B cell (primary cell): ENCODE results near the gene GPR108. TPM values are rescaled to one million over a fixed set of nuclear protein-coding genes. Genes with fewer than 3 reads are reported as not detected.
A peak's percentile ranks its signal among the peaks of the same experiment; 100 is the strongest.

ENCODE experiments used
- ATAC-seq: fragments of 200-7000 bp; cut with Tn5 transposase; one replicate; pipeline ENCODE4 v1.10.0; 2021; ENCODE audit warnings: low read depth, mild to moderate bottlenecking, moderate number of reproducible peaks, moderate library complexity
- CTCF ChIA-PET: fragments of 350-600 bp; sonication (Branson Sonifier 250); formaldehyde crosslinking; loops from one replicate; lab custom pipeline; 2021; ENCODE audit warnings: antibody characterized with exemption, inconsistent platforms; lab: Charles Lee
- POLR2A ChIA-PET: fragments of 350-600 bp; sonication (Branson Sonifier 250); formaldehyde crosslinking; loops from one replicate; lab custom pipeline; 2021; ENCODE audit warnings: antibody characterized with exemption; lab: Charles Lee
- DNase-seq: peaks from one replicate; pipeline ENCODE4 v3.0.0; 2013
- H2AFZ ChIP-seq: 2 replicates; pipeline ENCODE4 v1.6.1; 2012; ENCODE audit warnings: mild to moderate bottlenecking, low read depth, low read length; ENCODE audit not compliant: insufficient read depth, poor library complexity, severe bottlenecking
- H3K27ac ChIP-seq, 2 donors: 1 replicate in 1 of 2; 2 replicates in 1 of 2; pipeline ENCODE4 v1.5.1; 2012 to 2013; ENCODE audit warnings: low read length in 2 of 2, mild to moderate bottlenecking in 2 of 2, moderate library complexity in 1 of 2
- H3K27me3 ChIP-seq, 4 experiments: fragments of 200-600 bp in 1 of 4; sonication (generic) in 1 of 4; replicated peaks in 1 of 4; 1 replicate in 2 of 4; 2 replicates in 2 of 4; pipeline versions ENCODE4 v1.6.1 to v1.7.0; 2013 to 2016; ENCODE audit warnings: low read length in 3 of 4, mild to moderate bottlenecking in 2 of 4, mixed read lengths in 1 of 4, moderate library complexity in 1 of 4; ENCODE audit not compliant: insufficient read depth in 4 of 4, control insufficient read depth in 3 of 4; ENCODE audit errors: control extremely low read depth in 1 of 4
- H3K36me3 ChIP-seq, 2 experiments: replicated peaks in 1 of 2; 1 replicate in 1 of 2; 2 replicates in 1 of 2; pipeline versions ENCODE4 v1.6.1 to v1.7.1; 2013; ENCODE audit warnings: low read length in 1 of 2; ENCODE audit not compliant: insufficient read depth in 2 of 2, control insufficient read depth in 1 of 2; ENCODE audit errors: control extremely low read depth in 1 of 2, extremely low read depth in 1 of 2
- H3K4me1 ChIP-seq, 2 donors: fragments of 200-600 bp in 1 of 2; sonication (generic) in 1 of 2; 1 replicate in 1 of 2; 2 replicates in 1 of 2; pipeline versions ENCODE4 v1.5.1 to v1.6.1; 2013 to 2017; ENCODE audit warnings: low read length in 2 of 2; ENCODE audit not compliant: control insufficient read depth in 2 of 2, insufficient read depth in 2 of 2
- H3K4me2 ChIP-seq: replicated peaks from 2 replicates; pipeline ENCODE3; 2012; ENCODE audit warnings: mild to moderate bottlenecking, low read depth, low read length; ENCODE audit not compliant: poor library complexity, severe bottlenecking
- H3K4me3 ChIP-seq, 5 experiments: fragments of 200-600 bp in 1 of 5; sonication (generic) in 1 of 5; 1 replicate in 3 of 5; 2 replicates in 2 of 5; pipeline versions ENCODE4 v1.5.1 to v1.7.0; 2011 to 2016; ENCODE audit warnings: low read length in 4 of 5, mild to moderate bottlenecking in 4 of 5, low read depth in 2 of 5, control low read depth in 1 of 5, moderate library complexity in 1 of 5; ENCODE audit not compliant: insufficient read depth in 1 of 5; ENCODE audit errors: control extremely low read depth in 1 of 5, extremely low read depth in 1 of 5
- H3K79me2 ChIP-seq: fragments of 200-600 bp; sonication (generic); one replicate; pipeline ENCODE4 v1.6.0; 2016; ENCODE audit warnings: low read length; ENCODE audit not compliant: control insufficient read depth, insufficient read depth
- H3K9ac ChIP-seq: fragments of 200-600 bp; sonication (generic); 2 replicates; pipeline ENCODE4 v1.6.1; 2017; ENCODE audit warnings: mild to moderate bottlenecking, low read length, moderate library complexity
- H3K9me3 ChIP-seq, 3 donors: one replicate each; pipeline versions ENCODE4 v1.6.1 to v1.7.1; 2013; ENCODE audit warnings: low read length in 2 of 3; ENCODE audit not compliant: control insufficient read depth in 2 of 3, insufficient read depth in 1 of 3; ENCODE audit errors: control extremely low read depth in 1 of 3
- H4K20me1 ChIP-seq: 2 replicates; pipeline ENCODE4 v1.6.0; 2012; ENCODE audit warnings: mild to moderate bottlenecking, low read length; ENCODE audit not compliant: insufficient read depth, control insufficient read depth, poor library complexity, severe bottlenecking
- H3K27ac Mint-ChIP-seq: one replicate; pipeline ENCODE4 v1.8.0; 2021; ENCODE audit warnings: mixed read lengths
- H3K27me3 Mint-ChIP-seq: one replicate; pipeline ENCODE4 v1.8.0; 2021; ENCODE audit warnings: mixed read lengths
- H3K4me1 Mint-ChIP-seq: one replicate; pipeline ENCODE4 v1.8.0; 2021; ENCODE audit warnings: mixed read lengths
- H3K4me3 Mint-ChIP-seq: one replicate; pipeline ENCODE4 v1.8.0; 2021; ENCODE audit warnings: mixed read lengths
- H3K9me3 Mint-ChIP-seq: one replicate; pipeline ENCODE4 v1.8.0; 2022; ENCODE audit warnings: mixed read lengths; ENCODE audit not compliant: insufficient read depth
- EZH2 ChIP-seq: IDR thresholded peaks from 2 replicates; pipeline ENCODE4 v1.6.1; 2012; ENCODE audit warnings: borderline replicate concordance, low read depth, mild to moderate bottlenecking, moderate library complexity, low read length; ENCODE audit not compliant: insufficient read depth, poor library complexity, severe bottlenecking
- WGBS: methylation state at CpG from one replicate; pipeline ENCODE4 v1.1.5; 2013; ENCODE audit warnings: missing lambda C conversion rate; ENCODE audit not compliant: insufficient coverage; 5-methylcytosine and 5-hydroxymethylcytosine counted together
- intact Hi-C: fragments of 100-400 bp; cut with micrococcal nuclease; formaldehyde crosslinking; loops from one replicate; pipeline ENCODE4 v1.10.0; 2022
- polyA plus RNA-seq: library from polyadenylated mRNA; depleted of rRNA; stranded (reverse); fragments of >200 nt; gene quantifications from 2 replicates; pipeline ENCODE4 v1.2.3, GENCODE V29; 2012
- total RNA-seq, 2 donors: library from RNA; stranded (reverse); fragments of 120-200 nt in 1 of 2; gene quantifications; 1 replicate in 1 of 2; 2 replicates in 1 of 2; pipeline versions ENCODE4 v1.2.3 to v1.2.4, GENCODE V29; 2013 to 2022
- TF ChIP-seq, protein P1 (sequence below): fragments of 200-600 bp; IDR thresholded peaks from one replicate; pipeline ENCODE4 v1.8.0; 2022; ENCODE audit warnings: antibody characterized with exemption, mild to moderate bottlenecking

The GPR108 gene
- total and polyA plus RNA-seq, 2 donors (not counting 1 experiment from before 2014, with no cell fraction given), result 79.0 to 82.5 TPM

DNA sequence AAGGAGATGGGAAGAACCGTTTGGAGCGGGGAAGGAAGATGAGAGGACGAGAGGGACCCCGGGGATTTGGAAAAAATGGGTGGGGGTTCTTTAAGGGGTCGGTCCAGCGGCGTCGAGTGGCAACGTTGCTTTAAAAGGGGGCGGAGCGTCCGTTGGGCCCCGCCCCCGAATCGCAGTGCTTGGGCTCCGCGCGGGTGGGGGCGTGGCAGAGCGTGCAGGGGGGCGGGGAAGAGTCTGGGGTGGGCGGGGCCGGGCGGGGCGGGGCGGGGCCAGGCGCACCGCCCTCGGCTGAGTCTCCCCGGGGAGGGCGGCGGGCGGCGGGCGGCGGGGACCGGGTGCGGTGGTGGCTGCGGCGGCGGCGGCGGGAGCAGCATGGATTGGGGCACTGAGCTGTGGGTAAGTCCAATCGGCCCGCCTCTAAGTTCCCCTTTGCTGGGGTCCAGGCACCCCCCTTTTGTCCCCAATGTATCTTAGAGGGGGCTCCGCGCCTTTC, 2.1 kb upstream of the GPR108 start, which contains the start of gene TRIP10:
Gene TRIP10, plus strand, starts transcription at position 291 of the 493 bp plus-strand sequence. Its CDS starts 82 bp downstream, at position 373.
- H3K4me2 ChIP-seq, result peak within 1 kb of the TSS; percentile 89
- H3K27me3 Mint-ChIP-seq, result no peaks in the 10 kb centered on the region
- peak within 1 kb of the TSS; percentile 36 to 74 (median 59) for H3K4me3 ChIP-seq
- peak within 1 kb of the TSS; percentile 64 to 67 for H3K27ac ChIP-seq
- intact Hi-C loops, result loop anchor here (1.0 to 5.0 kb wide), 5 partner anchors 33 to 367 kb away; partner anchors contain the start of genes ALKBH7, CD70 and VAV1
- ATAC-seq, result peak; percentile 16
- H3K36me3 ChIP-seq, result no peaks in the 10 kb centered on the region
- no peak for TF ChIP-seq EZH2
- TF ChIP-seq, protein P1, sequence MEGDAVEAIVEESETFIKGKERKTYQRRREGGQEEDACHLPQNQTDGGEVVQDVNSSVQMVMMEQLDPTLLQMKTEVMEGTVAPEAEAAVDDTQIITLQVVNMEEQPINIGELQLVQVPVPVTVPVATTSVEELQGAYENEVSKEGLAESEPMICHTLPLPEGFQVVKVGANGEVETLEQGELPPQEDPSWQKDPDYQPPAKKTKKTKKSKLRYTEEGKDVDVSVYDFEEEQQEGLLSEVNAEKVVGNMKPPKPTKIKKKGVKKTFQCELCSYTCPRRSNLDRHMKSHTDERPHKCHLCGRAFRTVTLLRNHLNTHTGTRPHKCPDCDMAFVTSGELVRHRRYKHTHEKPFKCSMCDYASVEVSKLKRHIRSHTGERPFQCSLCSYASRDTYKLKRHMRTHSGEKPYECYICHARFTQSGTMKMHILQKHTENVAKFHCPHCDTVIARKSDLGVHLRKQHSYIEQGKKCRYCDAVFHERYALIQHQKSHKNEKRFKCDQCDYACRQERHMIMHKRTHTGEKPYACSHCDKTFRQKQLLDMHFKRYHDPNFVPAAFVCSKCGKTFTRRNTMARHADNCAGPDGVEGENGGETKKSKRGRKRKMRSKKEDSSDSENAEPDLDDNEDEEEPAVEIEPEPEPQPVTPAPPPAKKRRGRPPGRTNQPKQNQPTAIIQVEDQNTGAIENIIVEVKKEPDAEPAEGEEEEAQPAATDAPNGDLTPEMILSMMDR, result no peak
- peak; percentile 87 for DNase-seq
- peaks cover 10% of the 10 kb centered on the region for H3K79me2 ChIP-seq
- peaks cover 39% of the 10 kb centered on the region for H3K4me1 Mint-ChIP-seq
- peak within 1 kb of the TSS; percentile 94 for H3K4me3 Mint-ChIP-seq
- H3K9me3 Mint-ChIP-seq, result no peaks in the 10 kb centered on the region
- ChIA-PET CTCF (interaction anchor here (0.5 to 5.3 kb wide), 10 partner anchors 19 to 124 kb away, joined by 3 to 118 read pairs (median 6); partner anchors contain the start of genes C3, SH2D3A and VAV1), POLR2A (interaction anchor here (0.5 to 4.5 kb wide), 2 partner anchors 33 to 214 kb away, joined by 4 to 17 read pairs; partner anchors contain the start of gene VAV1)
- H4K20me1 ChIP-seq, result no peaks in the 10 kb centered on the region
- H3K9me3 ChIP-seq, result no peaks in the 10 kb centered on the region
- under 1% methylated on average over 41 of the region's 47 CpGs for WGBS
- H3K27ac Mint-ChIP-seq, result peak within 1 kb of the TSS; percentile 99
- H3K27me3 ChIP-seq, result no peaks in the 10 kb centered on the region
- peak within 1 kb of the TSS; percentile 61 for H3K9ac ChIP-seq
- H3K4me1 ChIP-seq, result peaks cover 39 to 51% of the 10 kb centered on the region in 2 donors
- peak within 1 kb of the TSS; percentile 59 for H2AFZ ChIP-seq
